H9 (cell line): ENCODE results near the gene HNF1B. TPM values are rescaled to one million over a fixed set of nuclear protein-coding genes. Genes with fewer than 3 reads are reported as not detected.

ENCODE experiments used
- DNase-seq: peaks from one replicate; pipeline ENCODE4 v3.0.0-alpha.2; 2017
- H2AFZ ChIP-seq: one replicate; pipeline ENCODE4 v1.6.1; 2013; ENCODE audit warnings: mild to moderate bottlenecking, low read length, control low read depth, moderate library complexity
- H2AK5ac ChIP-seq: 2 replicates; pipeline ENCODE4 v1.6.1; 2013; ENCODE audit warnings: low read length, control low read depth, mixed read lengths; ENCODE audit not compliant: insufficient read length
- H2BK120ac ChIP-seq: one replicate; pipeline ENCODE4 v1.6.1; 2013; ENCODE audit warnings: low read depth, mild to moderate bottlenecking, low read length, control low read depth, inconsistent platforms; ENCODE audit not compliant: poor library complexity, severe bottlenecking
- H2BK12ac ChIP-seq: 2 replicates; pipeline ENCODE4 v1.6.1; 2013; ENCODE audit warnings: low read length, control low read depth, mixed read lengths, low read depth; ENCODE audit not compliant: insufficient read length
- H2BK15ac ChIP-seq: 2 replicates; pipeline ENCODE4 v1.6.1; 2013; ENCODE audit warnings: low read depth, low read length, control low read depth
- H2BK20ac ChIP-seq: one replicate; pipeline ENCODE4 v1.6.1; 2013; ENCODE audit warnings: low read depth, mild to moderate bottlenecking, low read length, control low read depth, inconsistent platforms; ENCODE audit not compliant: poor library complexity, severe bottlenecking
- H2BK5ac ChIP-seq: 2 replicates; pipeline ENCODE4 v1.6.1; 2013; ENCODE audit warnings: low read length, control low read depth, mixed read lengths; ENCODE audit not compliant: insufficient read length
- H3K14ac ChIP-seq: 2 replicates; pipeline ENCODE4 v1.6.1; 2013; ENCODE audit warnings: low read length, control low read depth; ENCODE audit not compliant: insufficient read depth
- H3K18ac ChIP-seq: 2 replicates; pipeline ENCODE4 v1.6.1; 2013; ENCODE audit warnings: low read depth, mild to moderate bottlenecking, mixed read lengths, low read length, control low read depth; ENCODE audit not compliant: insufficient read length
- H3K23ac ChIP-seq: 2 replicates; pipeline ENCODE4 v1.6.1; 2013; ENCODE audit warnings: low read length, control low read depth, mixed read lengths, low read depth; ENCODE audit not compliant: insufficient read length
- H3K23me2 ChIP-seq: 2 replicates; pipeline ENCODE4 v1.6.1; 2013; ENCODE audit warnings: low read depth, mild to moderate bottlenecking, mixed read lengths, low read length, control low read depth; ENCODE audit not compliant: insufficient read length, poor library complexity, severe bottlenecking
- H3K27ac ChIP-seq: 2 replicates; pipeline ENCODE4 v1.5.1; 2013; ENCODE audit warnings: low read length, control low read depth, mixed read lengths, low read depth; ENCODE audit not compliant: insufficient read length
- H3K27me3 ChIP-seq: 2 replicates; pipeline ENCODE4 v1.6.1; 2013; ENCODE audit warnings: low read length, control low read depth, inconsistent platforms; ENCODE audit not compliant: insufficient read depth
- H3K4ac ChIP-seq: 2 replicates; pipeline ENCODE4 v1.6.1; 2013; ENCODE audit warnings: low read depth, mild to moderate bottlenecking, control low read depth, inconsistent platforms, low read length, moderate library complexity
- H3K4me1 ChIP-seq: 2 replicates; pipeline ENCODE4 v1.6.1; 2013; ENCODE audit warnings: low read length, control low read depth, inconsistent platforms; ENCODE audit not compliant: insufficient read depth
- H3K4me2 ChIP-seq: 2 replicates; pipeline ENCODE4 v1.6.1; 2013; ENCODE audit warnings: low read length, control low read depth, mixed read lengths; ENCODE audit not compliant: insufficient read length, insufficient read depth
- H3K56ac ChIP-seq: 2 replicates; pipeline ENCODE4 v1.6.1; 2013; ENCODE audit warnings: low read depth, mild to moderate bottlenecking, mixed read lengths, low read length, control low read depth; ENCODE audit not compliant: insufficient read length
- H3K79me1 ChIP-seq: 2 replicates; pipeline ENCODE4 v1.6.1; 2013; ENCODE audit warnings: low read depth, mild to moderate bottlenecking, moderate library complexity, low read length, control low read depth, inconsistent platforms; ENCODE audit not compliant: insufficient read depth, poor library complexity, severe bottlenecking
- H3K79me2 ChIP-seq: 2 replicates; pipeline ENCODE4 v1.6.1; 2013; ENCODE audit warnings: low read length, control low read depth, inconsistent platforms; ENCODE audit not compliant: insufficient read depth
- H3K9ac ChIP-seq: 2 replicates; pipeline ENCODE4 v1.6.1; 2013; ENCODE audit warnings: low read length, control low read depth, mixed read lengths; ENCODE audit not compliant: insufficient read length; ENCODE audit errors: extremely low read depth
- H3K9me3 ChIP-seq: one replicate; pipeline ENCODE4 v1.6.1; 2013; ENCODE audit warnings: low read depth, low read length, inconsistent platforms; ENCODE audit not compliant: control insufficient read depth
- H3T11ph ChIP-seq: one replicate; pipeline ENCODE4 v1.6.1; 2013; ENCODE audit warnings: mild to moderate bottlenecking, low read length, control low read depth, inconsistent platforms
- H4K20me1 ChIP-seq: one replicate; pipeline ENCODE4 v1.6.1; 2013; ENCODE audit not compliant: control insufficient read depth, insufficient read length, insufficient read depth
- H4K5ac ChIP-seq: 2 replicates; pipeline ENCODE4 v1.6.1; 2013; ENCODE audit warnings: low read depth, mild to moderate bottlenecking, mixed read lengths, low read length, control low read depth; ENCODE audit not compliant: insufficient read length
- H4K8ac ChIP-seq: replicated peaks from 2 replicates; pipeline ENCODE4 v1.6.1; 2013; ENCODE audit warnings: low read length, control low read depth, mixed read lengths, low read depth; ENCODE audit not compliant: insufficient read length
- H4K91ac ChIP-seq: 2 replicates; pipeline ENCODE4 v1.6.1; 2013; ENCODE audit warnings: low read depth, mild to moderate bottlenecking, moderate library complexity, mixed read lengths, low read length, control low read depth; ENCODE audit not compliant: insufficient read length
- H3K27ac Mint-ChIP-seq, 3 experiments: 2 replicates in 2 of 3; 3 replicates in 1 of 3; pipeline ENCODE4 v1.8.0; 2020 to 2021; ENCODE audit warnings: mixed read lengths in 3 of 3, mild to moderate bottlenecking in 1 of 3, moderate library complexity in 1 of 3
- H3K27me3 Mint-ChIP-seq: 2 replicates; pipeline ENCODE4 v1.8.0; 2021; ENCODE audit warnings: low read depth, mild to moderate bottlenecking, moderate library complexity, mixed read lengths
- H3K36me3 Mint-ChIP-seq, 3 experiments: 2 replicates in 2 of 3; 3 replicates in 1 of 3; pipeline ENCODE4 v1.8.0; 2020 to 2021; ENCODE audit warnings: low read depth in 3 of 3, mixed read lengths in 3 of 3; ENCODE audit not compliant: insufficient read depth in 1 of 3
- H3K4me1 Mint-ChIP-seq, 2 experiments: 2 replicates each; pipeline ENCODE4 v1.8.0; 2020; ENCODE audit warnings: mixed read lengths in 2 of 2
- H3K4me3 Mint-ChIP-seq, 2 experiments: 2 replicates in 1 of 2; 3 replicates in 1 of 2; pipeline ENCODE4 v1.8.0; 2020 to 2021; ENCODE audit warnings: mild to moderate bottlenecking in 2 of 2, mixed read lengths in 2 of 2, moderate library complexity in 1 of 2
- H3K9me3 Mint-ChIP-seq, 2 experiments: 2 replicates in 1 of 2; 3 replicates in 1 of 2; pipeline ENCODE4 v1.8.0; 2020; ENCODE audit warnings: mild to moderate bottlenecking in 2 of 2, mixed read lengths in 2 of 2, moderate library complexity in 1 of 2
- WGBS: extraction: QIAGEN DNeasy Blood & Tissue Kit; methylation state at CpG from one replicate; pipeline ENCODE4 v1.1.7; 2013; ENCODE audit warnings: missing lambda C conversion rate, low lambda C conversion rate, mixed read lengths; ENCODE audit not compliant: insufficient read length; ENCODE audit errors: extremely low coverage; 5-methylcytosine and 5-hydroxymethylcytosine counted together
- total RNA-seq: library from RNA; stranded (reverse); gene quantifications from 2 replicates; pipeline ENCODE4 v1.2.1, GENCODE V29; 2021
- TF ChIP-seq, protein P1 (sequence below): fragments of 200-600 bp; sonication (generic); conservative IDR thresholded peaks from 3 replicates; pipeline ENCODE4 v1.8.0; 2021; ENCODE audit warnings: antibody characterized with exemption, mild to moderate bottlenecking

The HNF1B gene
- total RNA-seq, 1 experiment from 2014 or later: not detected

DNA sequence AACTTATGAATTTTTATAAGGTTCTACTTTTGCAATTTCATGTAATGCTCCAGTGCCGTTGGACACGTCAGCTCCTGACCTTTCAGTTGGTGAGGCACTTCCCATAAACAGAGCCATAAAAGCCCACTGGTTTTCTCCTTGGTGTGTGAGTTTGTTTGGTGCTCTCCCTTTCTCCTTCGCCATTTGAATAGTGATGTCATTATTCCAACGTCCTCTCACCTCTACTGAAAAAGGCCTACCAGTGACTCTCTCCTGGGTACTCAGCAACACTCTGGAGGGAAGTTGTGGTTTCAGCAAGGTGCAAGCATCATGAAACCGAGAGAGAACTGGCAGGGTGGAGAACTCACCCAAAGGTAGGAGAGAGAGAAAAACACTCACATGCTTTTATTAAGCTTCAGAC, 29.6 kb upstream of the HNF1B start:
- Mint-ChIP-seq H3K27ac (no peak overlapping the region), H3K4me1 (no peaks in the 10 kb centered on the region), H3K4me3 (no peak overlapping the region), H3K36me3 (no peaks in the 10 kb centered on the region), H3K9me3 (no peaks in the 10 kb centered on the region), H3K27me3 (peaks cover 12% of the 10 kb centered on the region)
- Histone ChIP-seq H2BK20ac (no peak overlapping the region), H2AK5ac (no peak overlapping the region), H3K18ac (no peak overlapping the region), H3K79me2 (no peaks in the 10 kb centered on the region), H3K23ac (no peak overlapping the region), H3K4me1 (no peaks in the 10 kb centered on the region), H3K79me1 (no peaks in the 10 kb centered on the region), H2BK12ac (no peak overlapping the region), H3K9ac (no peak overlapping the region), H3K4ac (no peak overlapping the region), H3K27ac (no peak overlapping the region), H3K9me3 (no peaks in the 10 kb centered on the region), H4K5ac (no peak overlapping the region), H4K8ac (no peak overlapping the region), H2BK5ac (no peak overlapping the region), H2BK15ac (no peak overlapping the region), H3K23me2 (no peaks in the 10 kb centered on the region), H4K91ac (no peak overlapping the region), H2BK120ac (no peak overlapping the region), H4K20me1 (no peaks in the 10 kb centered on the region), H3T11ph (no peak overlapping the region), H3K27me3 (no peaks in the 10 kb centered on the region), H3K4me2 (no peak overlapping the region), H3K14ac (no peak overlapping the region), H3K56ac (no peak overlapping the region), H2AFZ (no peak overlapping the region)
- no CpG with 5 or more reads among the region's 5 CpGs for WGBS
- TF ChIP-seq, protein P1, sequence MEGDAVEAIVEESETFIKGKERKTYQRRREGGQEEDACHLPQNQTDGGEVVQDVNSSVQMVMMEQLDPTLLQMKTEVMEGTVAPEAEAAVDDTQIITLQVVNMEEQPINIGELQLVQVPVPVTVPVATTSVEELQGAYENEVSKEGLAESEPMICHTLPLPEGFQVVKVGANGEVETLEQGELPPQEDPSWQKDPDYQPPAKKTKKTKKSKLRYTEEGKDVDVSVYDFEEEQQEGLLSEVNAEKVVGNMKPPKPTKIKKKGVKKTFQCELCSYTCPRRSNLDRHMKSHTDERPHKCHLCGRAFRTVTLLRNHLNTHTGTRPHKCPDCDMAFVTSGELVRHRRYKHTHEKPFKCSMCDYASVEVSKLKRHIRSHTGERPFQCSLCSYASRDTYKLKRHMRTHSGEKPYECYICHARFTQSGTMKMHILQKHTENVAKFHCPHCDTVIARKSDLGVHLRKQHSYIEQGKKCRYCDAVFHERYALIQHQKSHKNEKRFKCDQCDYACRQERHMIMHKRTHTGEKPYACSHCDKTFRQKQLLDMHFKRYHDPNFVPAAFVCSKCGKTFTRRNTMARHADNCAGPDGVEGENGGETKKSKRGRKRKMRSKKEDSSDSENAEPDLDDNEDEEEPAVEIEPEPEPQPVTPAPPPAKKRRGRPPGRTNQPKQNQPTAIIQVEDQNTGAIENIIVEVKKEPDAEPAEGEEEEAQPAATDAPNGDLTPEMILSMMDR: no peak
- no peak for DNase-seq
